Vagina (tissue), 2 donors: ENCODE results near the gene DESI1. TPM values are rescaled to one million over a fixed set of nuclear protein-coding genes. Genes with fewer than 3 reads are reported as not detected.
A peak's percentile ranks its signal among the peaks of the same experiment; 100 is the strongest.
"Not testable (repeated sequence)": the region's sequence is repeated elsewhere in the genome, so short reads cannot be mapped to it uniquely, and the experiment has no call there.

Source experiments
- DNase-seq, 2 donors: peaks; one replicate each; pipeline ENCODE4 v3.0.0-alpha.2; 2017; ENCODE audit errors: extremely low spot score in 2 of 2
- H3K27ac ChIP-seq: fragments of 200-600 bp; sonication (generic); one replicate; pipeline ENCODE4 v1.5.1; 2019
- H3K27me3 ChIP-seq: fragments of 200-600 bp; sonication (generic); one replicate; pipeline ENCODE4 v1.5.1; 2019
- H3K36me3 ChIP-seq, 2 donors: fragments of 200-600 bp; sonication (generic); one replicate each; pipeline ENCODE4 v1.5.1; 2017 to 2019
- H3K4me1 ChIP-seq: fragments of 200-600 bp; sonication (generic); one replicate; pipeline ENCODE4 v1.5.1; 2019
- H3K4me3 ChIP-seq, 2 donors: fragments of 200-600 bp; sonication (generic); 1 replicate in 1 of 2; 2 replicates in 1 of 2; pipeline ENCODE4 v1.5.1; 2016 to 2019
- H3K9me3 ChIP-seq: fragments of 200-600 bp; sonication (generic); one replicate; pipeline ENCODE4 v1.5.1; 2019
- POLR2A ChIP-seq, 2 donors: fragments of 450-650 bp; IDR thresholded peaks; one replicate each; pipeline ENCODE4 v1.6.1; 2017; ENCODE audit warnings: antibody characterized with exemption in 2 of 2, mild to moderate bottlenecking in 2 of 2, moderate library complexity in 2 of 2
- POLR2AphosphoS5 ChIP-seq, 2 donors: sonication (generic); formaldehyde crosslinking; IDR thresholded peaks; one replicate each; pipeline ENCODE4 v1.9.0; 2017; ENCODE audit warnings: antibody characterized with exemption in 2 of 2, mild to moderate bottlenecking in 2 of 2, low read depth in 1 of 2; ENCODE audit not compliant: insufficient read depth in 1 of 2
- intact Hi-C: fragments of 100-400 bp; cut with DNase I; formaldehyde crosslinking; loops from one replicate; pipeline ENCODE4 v1.15.1; 2023
- total RNA-seq: library from RNA; depleted of rRNA; stranded (reverse); fragments of >200 nt; gene quantifications from one replicate; pipeline ENCODE4 v1.2.3, GENCODE V29; 2016
- TF ChIP-seq, protein P1 (sequence below), 3 experiments: fragments of 450-650 bp in 2 of 3; fragments of 200-600 bp in 1 of 3; sonication (generic) in 1 of 3; IDR thresholded peaks; one replicate each; pipeline ENCODE4 v1.5.1; 2017 to 2019; ENCODE audit warnings: antibody characterized with exemption in 3 of 3, mild to moderate bottlenecking in 2 of 3, moderate library complexity in 2 of 3

The DESI1 gene
- total RNA-seq, 1 donor from 2014 or later: 20.6 TPM

DNA sequence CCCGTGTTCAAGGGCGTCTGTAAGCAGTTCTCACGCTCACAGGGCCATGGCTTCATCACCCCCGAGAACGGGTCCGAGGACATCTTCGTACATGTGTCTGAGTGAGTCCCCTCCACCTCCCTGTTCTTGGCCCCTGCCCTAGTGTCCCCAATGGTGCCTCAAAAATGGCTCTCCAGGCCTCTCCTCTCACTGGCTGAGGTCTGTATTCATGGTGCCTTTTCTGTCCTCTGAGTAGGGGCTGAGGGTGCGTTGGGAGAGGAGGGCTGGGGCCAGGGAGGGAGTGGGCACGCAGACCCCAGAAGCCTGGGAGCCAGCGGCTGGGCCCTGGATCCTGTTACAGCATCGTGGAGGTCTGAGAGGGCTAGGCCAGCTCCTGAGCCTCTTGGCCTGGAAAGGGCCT is 47.2 kb downstream of the DESI1 start:
- intact Hi-C loops: no loop called here
- Histone ChIP-seq H3K36me3 (peaks cover 0 to 6% of the 10 kb centered on the region in 2 donors), H3K27me3 (no peaks in the 10 kb centered on the region), H3K4me3 (no peak overlapping the region), H3K4me1 (peaks cover 11% of the 10 kb centered on the region), H3K27ac (no peak overlapping the region), H3K9me3 (no peaks in the 10 kb centered on the region)
- DNase-seq: no peak
- no peak for TF ChIP-seq POLR2A (IDR thresholded peaks at IDR 0.05)

DNA sequence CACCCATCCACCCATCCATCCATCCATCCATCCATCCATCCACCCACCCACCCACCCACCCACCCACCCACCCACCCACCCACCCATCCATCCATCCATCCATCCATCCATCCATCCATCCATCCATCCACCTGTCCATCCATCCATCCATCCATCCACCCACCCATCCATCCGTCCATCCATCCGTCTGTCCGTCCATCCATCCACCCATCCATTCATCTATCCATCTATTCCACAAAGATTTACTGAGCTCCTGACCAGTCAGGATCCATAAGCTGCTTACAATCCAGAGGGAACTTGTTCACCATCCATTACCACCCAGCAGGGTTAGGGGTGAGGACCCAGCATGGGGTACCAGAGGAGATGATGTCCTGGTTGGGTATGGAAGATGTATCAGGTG is 48.5 kb downstream of the DESI1 start:
- H3K4me1 ChIP-seq: peaks cover 17% of the 10 kb centered on the region
- H3K27me3 ChIP-seq, H3K36me3 ChIP-seq, intact Hi-C loops, DNase-seq, H3K9me3 ChIP-seq, H3K27ac ChIP-seq, H3K4me3 ChIP-seq: not testable (repeated sequence)

DNA sequence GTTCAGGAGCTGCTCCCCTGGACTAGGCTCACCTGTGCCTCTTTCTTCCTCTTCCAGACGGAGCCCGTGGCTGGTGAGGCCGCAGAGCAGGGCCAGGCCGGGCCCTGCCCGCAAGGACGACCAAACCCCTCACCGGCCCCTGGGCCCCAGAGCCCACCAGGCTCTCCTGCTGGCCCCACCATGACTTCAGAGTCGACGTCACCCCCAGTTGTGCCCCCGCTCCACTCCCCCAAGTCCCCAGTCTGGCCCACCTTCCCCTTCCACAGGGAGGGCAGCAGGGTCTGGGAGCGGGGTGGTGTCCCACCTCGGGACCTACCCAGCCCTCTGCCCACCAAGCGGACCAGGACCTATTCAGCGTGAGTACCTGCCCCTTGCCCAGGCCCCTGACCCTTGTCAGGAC is 49.1 kb downstream of the DESI1 start:
- intact Hi-C loops: no loop called here
- H3K27me3 ChIP-seq: no peaks in the 10 kb centered on the region
- no peak for DNase-seq
- H3K4me3 ChIP-seq: no peak overlapping the region
- H3K36me3 ChIP-seq: no peaks in the 10 kb centered on the region
- no peak for TF ChIP-seq POLR2A (IDR thresholded peaks at IDR 0.05)
- TF ChIP-seq, protein P1, sequence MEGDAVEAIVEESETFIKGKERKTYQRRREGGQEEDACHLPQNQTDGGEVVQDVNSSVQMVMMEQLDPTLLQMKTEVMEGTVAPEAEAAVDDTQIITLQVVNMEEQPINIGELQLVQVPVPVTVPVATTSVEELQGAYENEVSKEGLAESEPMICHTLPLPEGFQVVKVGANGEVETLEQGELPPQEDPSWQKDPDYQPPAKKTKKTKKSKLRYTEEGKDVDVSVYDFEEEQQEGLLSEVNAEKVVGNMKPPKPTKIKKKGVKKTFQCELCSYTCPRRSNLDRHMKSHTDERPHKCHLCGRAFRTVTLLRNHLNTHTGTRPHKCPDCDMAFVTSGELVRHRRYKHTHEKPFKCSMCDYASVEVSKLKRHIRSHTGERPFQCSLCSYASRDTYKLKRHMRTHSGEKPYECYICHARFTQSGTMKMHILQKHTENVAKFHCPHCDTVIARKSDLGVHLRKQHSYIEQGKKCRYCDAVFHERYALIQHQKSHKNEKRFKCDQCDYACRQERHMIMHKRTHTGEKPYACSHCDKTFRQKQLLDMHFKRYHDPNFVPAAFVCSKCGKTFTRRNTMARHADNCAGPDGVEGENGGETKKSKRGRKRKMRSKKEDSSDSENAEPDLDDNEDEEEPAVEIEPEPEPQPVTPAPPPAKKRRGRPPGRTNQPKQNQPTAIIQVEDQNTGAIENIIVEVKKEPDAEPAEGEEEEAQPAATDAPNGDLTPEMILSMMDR (IDR thresholded peaks at IDR 0.05): no peak
- H3K27ac ChIP-seq: no peak overlapping the region
- H3K4me1 ChIP-seq: peaks cover 22% of the 10 kb centered on the region
- no peaks in the 10 kb centered on the region for H3K9me3 ChIP-seq

DNA sequence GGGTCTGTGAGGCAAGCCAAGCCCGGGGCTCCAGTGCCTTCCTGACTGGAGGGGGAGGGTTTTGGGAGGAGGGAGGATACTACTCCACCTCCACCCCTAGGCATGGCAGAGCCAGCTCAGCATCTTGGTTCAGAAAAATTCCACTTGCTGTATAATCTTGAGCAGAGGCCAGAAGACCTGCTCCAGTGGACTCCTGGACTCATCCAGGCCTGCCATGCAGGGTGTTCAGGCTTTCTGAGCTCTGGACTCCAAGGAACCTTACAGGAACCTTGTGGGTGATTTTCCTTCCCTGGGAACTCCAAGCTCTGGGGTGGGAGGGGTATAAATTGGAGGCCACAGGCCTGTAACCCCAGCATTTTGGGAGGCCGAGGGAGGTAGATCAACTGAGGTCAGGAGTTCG is 50.6 kb downstream of the DESI1 start:
- H3K9me3 ChIP-seq: no peaks in the 10 kb centered on the region
- DNase-seq: no peak
- intact Hi-C loops: no loop called here
- H3K27me3 ChIP-seq: no peaks in the 10 kb centered on the region
- peak overlapping the region; percentile 13 for H3K27ac ChIP-seq
- H3K4me3 ChIP-seq: no peak overlapping the region
- H3K4me1 ChIP-seq: peaks cover 28% of the 10 kb centered on the region
- no peaks in the 10 kb centered on the region for H3K36me3 ChIP-seq
- TF ChIP-seq POLR2AphosphoS5 (IDR thresholded peaks at IDR 0.05; ENCODE audit: insufficient read depth in 1 of 2, low read depth in 1 of 2): no peak
- TF ChIP-seq, protein P1 (IDR thresholded peaks at IDR 0.05): no peak
- no peak for TF ChIP-seq POLR2A (IDR thresholded peaks at IDR 0.05)

DNA sequence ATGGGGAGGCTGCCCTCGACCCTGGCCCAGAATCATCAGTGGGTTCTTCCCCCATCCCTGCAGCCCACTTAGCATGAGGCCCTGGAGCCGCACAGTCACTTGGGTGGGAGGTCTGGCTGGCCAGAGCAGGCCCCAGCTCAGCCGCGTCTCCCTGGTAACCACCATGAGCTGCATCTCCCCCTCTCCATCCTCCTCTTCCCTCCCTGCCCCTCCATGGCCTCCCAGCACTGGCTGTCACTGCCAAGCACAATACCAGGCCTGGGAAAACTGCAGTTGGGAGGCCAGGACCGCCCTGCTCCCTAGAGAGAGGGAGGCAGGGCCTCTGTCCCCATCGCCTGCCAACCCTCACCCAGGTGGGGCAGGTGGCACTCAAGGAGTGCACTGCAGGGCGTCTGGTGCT is 52.0 kb downstream of the DESI1 start:
- intact Hi-C loops: no loop called here
- Histone ChIP-seq H3K36me3 (no peaks in the 10 kb centered on the region), H3K4me3 (no peak overlapping the region), H3K27me3 (no peaks in the 10 kb centered on the region), H3K9me3 (no peaks in the 10 kb centered on the region), H3K4me1 (peaks cover 33% of the 10 kb centered on the region), H3K27ac (peak overlapping the region; percentile 94)
- TF ChIP-seq POLR2AphosphoS5 (IDR thresholded peaks at IDR 0.05; ENCODE audit: insufficient read depth in 1 of 2, low read depth in 1 of 2): no peak
- no peak for TF ChIP-seq POLR2A (IDR thresholded peaks at IDR 0.05)
- TF ChIP-seq, protein P1 (IDR thresholded peaks at IDR 0.05): no peak
- DNase-seq: no peak

DNA sequence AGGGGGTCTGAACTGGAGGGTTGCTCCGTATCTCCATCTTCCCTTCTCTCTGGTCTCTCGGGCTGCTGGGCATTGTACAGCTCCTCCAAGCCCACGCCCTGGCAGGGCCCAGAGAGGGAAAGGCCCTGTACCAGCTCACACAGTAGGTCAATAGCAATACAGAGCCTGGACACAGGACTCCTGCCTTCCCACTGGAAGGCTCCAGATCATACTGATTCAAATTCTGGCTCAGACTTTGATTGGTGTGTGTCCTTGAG is 53.4 kb downstream of the DESI1 start:
- intact Hi-C loops: no loop called here
- Histone ChIP-seq H3K9me3 (no peaks in the 10 kb centered on the region), H3K4me3 (no peak overlapping the region), H3K4me1 (peaks cover 33% of the 10 kb centered on the region), H3K36me3 (no peaks in the 10 kb centered on the region), H3K27me3 (no peaks in the 10 kb centered on the region), H3K27ac (peak overlapping the region; percentile 94)
- DNase-seq: no peak
- TF ChIP-seq POLR2AphosphoS5 (IDR thresholded peaks at IDR 0.05; ENCODE audit: insufficient read depth in 1 of 2, low read depth in 1 of 2): no peak
- TF ChIP-seq, protein P1 (IDR thresholded peaks at IDR 0.05): no peak
- no peak for TF ChIP-seq POLR2A (IDR thresholded peaks at IDR 0.05)
